GM12892 (cell line): ENCODE results near the gene IFI35.

Experiments used
- POLR2A ChIP-seq: IDR thresholded peaks from 2 replicates; pipeline ENCODE4 v1.6.1; 2011; ENCODE audit warnings: low read depth, low read length, control low read depth
- POLR2AphosphoS5 ChIP-seq: IDR thresholded peaks from 2 replicates; pipeline ENCODE4 v1.6.1; 2011; ENCODE audit warnings: low read depth, low read length, control low read depth
- TAF1 ChIP-seq: IDR thresholded peaks from 2 replicates; pipeline ENCODE4 v1.6.1; 2011; ENCODE audit warnings: low read depth, mild to moderate bottlenecking, control low read depth, low read length, borderline replicate concordance

DNA sequence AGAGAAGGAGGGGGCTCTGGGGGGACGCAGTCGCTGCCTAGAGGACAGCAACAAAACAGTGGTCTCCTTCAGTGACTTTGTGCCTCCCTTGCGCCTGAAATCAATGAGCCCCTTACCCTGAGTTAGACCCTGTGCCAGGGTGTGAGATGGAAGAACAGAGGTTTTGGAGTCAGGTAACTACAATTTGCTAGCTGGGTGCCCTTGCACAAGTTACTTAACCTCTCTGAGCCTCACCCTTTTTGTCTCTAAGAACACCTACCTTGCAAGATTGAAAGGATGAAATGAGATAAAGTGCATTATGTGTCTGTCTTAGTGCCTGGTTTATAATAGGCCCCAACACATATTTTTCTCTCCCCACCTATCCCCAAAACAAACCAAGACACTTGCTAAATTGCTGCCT lies 28.3 kb downstream of the IFI35 start:
- no peak for TF ChIP-seq POLR2AphosphoS5
- no peak for TF ChIP-seq POLR2A
- TF ChIP-seq TAF1, result no peak
